Esophagus (tissue), 2 donors: ENCODE data around the gene NPW. TPM values are rescaled to one million over a fixed set of nuclear protein-coding genes. Genes with fewer than 3 reads are reported as not detected.

ENCODE experiments used
- H3K27ac ChIP-seq, 2 donors: one replicate each; pipeline ENCODE4 v1.5.1; 2013; ENCODE audit warnings: low read depth in 2 of 2, mild to moderate bottlenecking in 2 of 2, inconsistent platforms in 1 of 2, low read length in 1 of 2, moderate library complexity in 1 of 2
- H3K27me3 ChIP-seq, 2 donors: one replicate each; pipeline ENCODE4 v1.6.1; 2013; ENCODE audit warnings: low read length in 2 of 2, control low read depth in 1 of 2, mild to moderate bottlenecking in 1 of 2; ENCODE audit not compliant: insufficient read depth in 2 of 2, control insufficient read depth in 1 of 2
- H3K36me3 ChIP-seq, 2 donors: one replicate each; pipeline ENCODE4 v1.6.1; 2013; ENCODE audit warnings: low read length in 1 of 2; ENCODE audit not compliant: control insufficient read depth in 2 of 2, insufficient read depth in 2 of 2
- H3K4me1 ChIP-seq, 2 donors: one replicate each; pipeline ENCODE4 v1.6.1; 2013; ENCODE audit warnings: low read length in 1 of 2; ENCODE audit not compliant: control insufficient read depth in 2 of 2, insufficient read depth in 2 of 2
- H3K4me3 ChIP-seq, 2 donors: one replicate each; pipeline ENCODE4 v1.5.1; 2013; ENCODE audit warnings: low read length in 2 of 2, mild to moderate bottlenecking in 2 of 2, low read depth in 1 of 2, moderate library complexity in 1 of 2
- H3K9me3 ChIP-seq, 2 donors: one replicate each; pipeline ENCODE4 v1.6.1; 2013; ENCODE audit warnings: mild to moderate bottlenecking in 2 of 2, low read depth in 1 of 2, low read length in 1 of 2, moderate library complexity in 1 of 2; ENCODE audit not compliant: control insufficient read depth in 2 of 2, insufficient read depth in 1 of 2
- WGBS, 2 donors: extraction: QIAGEN DNeasy Blood & Tissue Kit; methylation state at CpG; one replicate each; pipeline ENCODE4 v1.1.7; 2013; 5-methylcytosine and 5-hydroxymethylcytosine counted together
- polyA plus RNA-seq, 2 donors: library from polyadenylated mRNA; stranded (reverse); fragments of 200-250 nt; gene quantifications; one replicate each; pipeline ENCODE4 v1.2.3, GENCODE V29; 2013
- donor health status: healthy with polysubstance abuse.
- donor health status: Bipolar disorder and iron deficiency.

NPW gene
- polyA plus RNA-seq, 2 donors: 0.22 to 0.53 TPM

- Histone ChIP-seq H3K36me3 (peaks cover 10 to 53% of the 10 kb centered on the region in 2 donors), H3K27ac (no peak overlapping the region), H3K27me3 (no peaks in the 10 kb centered on the region), H3K9me3 (no peaks in the 10 kb centered on the region), H3K4me1 (no peaks in the 10 kb centered on the region), H3K4me3 (no peak overlapping the region)
- 88 to 89% methylated on average over 19 of the region's 19 CpGs for WGBS, 2 donors
These were observed 37.3 kb downstream of the NPW start for GRCh38 chr16:2056681-2057407.

- H3K27ac ChIP-seq: no peak overlapping the region
- 90 to 96% methylated on average over 9 to 10 of the region's 10 CpGs for WGBS, 2 donors
- no peak overlapping the region for H3K4me3 ChIP-seq
- H3K36me3 ChIP-seq: peaks cover 12 to 53% of the 10 kb centered on the region in 2 donors
- no peaks in the 10 kb centered on the region for H3K9me3 ChIP-seq
- no peaks in the 10 kb centered on the region for H3K4me1 ChIP-seq
- no peaks in the 10 kb centered on the region for H3K27me3 ChIP-seq
These were observed 37.9 kb downstream of the NPW start for GRCh38 chr16:2057438-2057837.

GRCh38 chr16:2058420-2058819 is 38.8 kb downstream of the NPW start:
- H3K4me3 ChIP-seq: no peak overlapping the region
- WGBS, 2 donors: 87 to 88% methylated on average over 13 of the region's 13 CpGs
- H3K4me1 ChIP-seq: no peaks in the 10 kb centered on the region
- H3K9me3 ChIP-seq: no peaks in the 10 kb centered on the region
- no peak overlapping the region for H3K27ac ChIP-seq
- H3K36me3 ChIP-seq: peaks cover 17 to 53% of the 10 kb centered on the region in 2 donors
- H3K27me3 ChIP-seq: no peaks in the 10 kb centered on the region

GRCh38 chr16:2058872-2059271 is 39.3 kb downstream of the NPW start:
- Histone ChIP-seq H3K4me1 (no peaks in the 10 kb centered on the region), H3K4me3 (no peak overlapping the region), H3K27me3 (no peaks in the 10 kb centered on the region), H3K9me3 (no peaks in the 10 kb centered on the region), H3K27ac (no peak overlapping the region), H3K36me3 (peaks cover 14 to 53% of the 10 kb centered on the region in 2 donors)
- WGBS, 2 donors: 95% methylated on average over 10 of the region's 10 CpGs

- no peaks in the 10 kb centered on the region for H3K27me3 ChIP-seq
- 89 to 90% methylated on average over 16 to 17 of the region's 17 CpGs for WGBS, 2 donors
- no peak overlapping the region for H3K4me3 ChIP-seq
- H3K36me3 ChIP-seq: peaks cover 17 to 61% of the 10 kb centered on the region in 2 donors
- no peak overlapping the region for H3K27ac ChIP-seq
- H3K4me1 ChIP-seq: no peaks in the 10 kb centered on the region
- H3K9me3 ChIP-seq: no peaks in the 10 kb centered on the region
These were observed 40.8 kb downstream of the NPW start for GRCh38 chr16:2060346-2060745.

GRCh38 chr16:2061023-2061422 is 41.4 kb downstream of the NPW start:
- Histone ChIP-seq H3K4me1 (no peaks in the 10 kb centered on the region), H3K36me3 (peaks cover 17 to 65% of the 10 kb centered on the region in 2 donors), H3K27ac (no peak overlapping the region), H3K9me3 (no peaks in the 10 kb centered on the region), H3K27me3 (no peaks in the 10 kb centered on the region), H3K4me3 (no peak overlapping the region)
- 94 to 96% methylated on average over 17 to 18 of the region's 18 CpGs for WGBS, 2 donors

GRCh38 chr16:2061526-2061925 is 41.9 kb downstream of the NPW start:
- no peaks in the 10 kb centered on the region for H3K27me3 ChIP-seq
- no peak overlapping the region for H3K27ac ChIP-seq
- 93% methylated on average over 13 of the region's 13 CpGs for WGBS, 2 donors
- no peaks in the 10 kb centered on the region for H3K4me1 ChIP-seq
- H3K4me3 ChIP-seq: no peak overlapping the region
- H3K9me3 ChIP-seq: no peaks in the 10 kb centered on the region
- peaks cover 20 to 65% of the 10 kb centered on the region in 2 donors for H3K36me3 ChIP-seq

GRCh38 chr16:2062801-2063200 is 43.2 kb downstream of the NPW start:
- Histone ChIP-seq H3K36me3 (peaks cover 15 to 54% of the 10 kb centered on the region in 2 donors), H3K27me3 (no peaks in the 10 kb centered on the region), H3K4me3 (no peak overlapping the region), H3K9me3 (no peaks in the 10 kb centered on the region), H3K4me1 (no peaks in the 10 kb centered on the region), H3K27ac (no peak overlapping the region)
- 95% methylated on average over 28 of the region's 28 CpGs for WGBS, 2 donors

- H3K4me1 ChIP-seq: no peaks in the 10 kb centered on the region
- peaks cover 15 to 53% of the 10 kb centered on the region in 2 donors for H3K36me3 ChIP-seq
- H3K27me3 ChIP-seq: no peaks in the 10 kb centered on the region
These were observed 44.3 kb downstream of the NPW start for GRCh38 chr16:2063861-2064260.

GRCh38 chr16:2064368-2064945 is 44.9 kb downstream of the NPW start:
- H3K27ac ChIP-seq: no peak overlapping the region
- 92 to 94% methylated on average over 14 to 16 of the region's 16 CpGs for WGBS, 2 donors
- H3K27me3 ChIP-seq: no peaks in the 10 kb centered on the region
- no peak overlapping the region for H3K4me3 ChIP-seq
- H3K4me1 ChIP-seq: no peaks in the 10 kb centered on the region
- peaks cover 15 to 55% of the 10 kb centered on the region in 2 donors for H3K36me3 ChIP-seq
- H3K9me3 ChIP-seq: no peaks in the 10 kb centered on the region

More at GRCh38 chr16:2063861-2064260, 44.3 kb downstream of the NPW start:
- no peak overlapping the region for H3K27ac ChIP-seq
- no peak overlapping the region for H3K4me3 ChIP-seq
- no peaks in the 10 kb centered on the region for H3K9me3 ChIP-seq
- WGBS, 2 donors: 89 to 90% methylated on average over 25 of the region's 25 CpGs
